Islet precursor cell (in vitro differentiated cells): ENCODE measurements around the gene FOXQ1.

Experiments
- DNase-seq: peaks from one replicate; pipeline ENCODE4 v3.0.0-alpha.2; 2018

The FOXQ1 gene

DNA sequence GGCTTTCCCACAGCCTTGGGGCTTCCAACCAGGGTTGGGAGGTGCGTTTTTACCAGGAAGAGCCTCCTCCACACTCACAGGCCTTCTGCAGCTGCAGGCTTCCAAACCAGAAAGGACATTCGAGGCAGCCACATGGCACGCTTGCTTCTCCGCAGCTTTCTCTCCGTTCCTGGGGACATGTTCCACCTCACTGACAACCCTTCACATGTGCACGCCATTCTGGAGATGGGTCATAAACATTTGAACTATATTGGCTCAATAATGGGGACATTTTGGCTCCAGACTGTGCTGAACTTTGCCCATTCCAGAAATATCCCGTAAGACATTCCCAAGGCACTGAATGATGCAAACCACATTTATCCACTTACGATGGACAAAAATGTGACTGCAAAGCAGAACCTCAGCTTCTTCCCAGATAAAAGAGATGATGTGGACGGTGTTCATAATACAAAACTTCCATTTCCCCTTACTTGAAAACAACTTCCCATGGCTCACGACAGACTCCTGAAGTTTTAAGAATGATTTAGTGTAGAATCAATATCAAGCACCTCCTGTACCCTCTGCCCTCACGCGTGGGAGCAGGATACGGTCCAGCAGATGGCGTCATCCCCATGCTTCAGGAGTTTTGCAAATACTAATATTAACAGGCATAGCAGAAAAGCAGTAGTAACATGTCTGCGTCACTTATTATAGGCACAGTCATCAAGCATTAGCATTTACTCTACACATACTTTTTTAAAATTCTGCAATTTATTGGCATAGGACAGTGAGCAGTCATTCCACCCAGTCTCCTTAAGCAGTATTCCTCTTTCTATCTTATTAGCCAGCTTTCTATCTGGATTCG, 52.1 kb downstream of the FOXQ1 start:
- no peak for DNase-seq
